HEK293T (cell line): ENCODE measurements around the gene PRKCH.

Experiments used
- CTCF ChIA-PET: fragments of 350-600 bp; formaldehyde crosslinking; extraction: SDS; loops from one replicate; lab custom pipeline; 2021; ENCODE audit warnings: antibody characterized with exemption, inconsistent platforms; lab: Yijun Ruan, JAX
- POLR2A ChIA-PET: fragments of 350-600 bp; formaldehyde crosslinking; extraction: SDS; loops from one replicate; lab custom pipeline; 2020; ENCODE audit warnings: antibody characterized with exemption, inconsistent platforms; lab: Yijun Ruan, JAX
- DNase-seq: peaks from one replicate; pipeline ENCODE4 v3.0.0; 2012; ENCODE audit warnings: mixed read lengths; ENCODE audit errors: extremely low spot score
- ARNT ChIP-seq: fragments of 450-650 bp; IDR thresholded peaks from 2 replicates; pipeline ENCODE4 v1.6.1; 2017; ENCODE audit warnings: mild to moderate bottlenecking
- BHLHE40 ChIP-seq: fragments of 450-650 bp; IDR thresholded peaks from 2 replicates; pipeline ENCODE4 v1.6.1; 2016; ENCODE audit warnings: mild to moderate bottlenecking, moderate library complexity, borderline replicate concordance
- CTBP1 ChIP-seq: fragments of 450-650 bp; IDR thresholded peaks from 2 replicates; pipeline ENCODE4 v1.6.1; 2016; ENCODE audit warnings: borderline replicate concordance
- ELF4 ChIP-seq: fragments of 450-650 bp; IDR thresholded peaks from 2 replicates; pipeline ENCODE4 v1.6.1; 2017; ENCODE audit warnings: antibody characterized with exemption
- FOXA1 ChIP-seq: fragments of 450-650 bp; IDR thresholded peaks from 2 replicates; pipeline ENCODE4 v1.6.1; 2016; ENCODE audit warnings: mild to moderate bottlenecking
- FOXK2 ChIP-seq: fragments of 450-650 bp; IDR thresholded peaks from 2 replicates; pipeline ENCODE4 v1.6.1; 2016; ENCODE audit warnings: mild to moderate bottlenecking
- FOXM1 ChIP-seq: fragments of 450-650 bp; IDR thresholded peaks from 2 replicates; pipeline ENCODE4 v1.6.1; 2017; ENCODE audit warnings: mild to moderate bottlenecking, borderline replicate concordance
- HDGF ChIP-seq: fragments of 450-650 bp; IDR thresholded peaks from 2 replicates; pipeline ENCODE4 v1.6.1; 2017; ENCODE audit warnings: antibody characterized with exemption, borderline replicate concordance
- L3MBTL2 ChIP-seq: fragments of 450-650 bp; conservative IDR thresholded peaks from 2 replicates; pipeline ENCODE4 v1.6.1; 2016; ENCODE audit warnings: mild to moderate bottlenecking
- LEF1 ChIP-seq: fragments of 450-650 bp; IDR thresholded peaks from 2 replicates; pipeline ENCODE4 v1.6.1; 2017; ENCODE audit warnings: mild to moderate bottlenecking, borderline replicate concordance
- NFRKB ChIP-seq: fragments of 450-650 bp; IDR thresholded peaks from 2 replicates; pipeline ENCODE4 v1.6.1; 2016; ENCODE audit warnings: mild to moderate bottlenecking, moderate library complexity
- SP1 ChIP-seq: fragments of 450-650 bp; IDR thresholded peaks from 2 replicates; pipeline ENCODE4 v1.6.1; 2017
- SUZ12 ChIP-seq: fragments of 450-650 bp; IDR thresholded peaks from 2 replicates; pipeline ENCODE4 v1.6.1; 2016; ENCODE audit warnings: mild to moderate bottlenecking
- TARDBP ChIP-seq: fragments of 450-650 bp; IDR thresholded peaks from 2 replicates; pipeline ENCODE4 v1.6.1; 2016
- ZNF384 ChIP-seq: fragments of 450-650 bp; IDR thresholded peaks from 2 replicates; pipeline ENCODE4 v1.6.1; 2016
- TF ChIP-seq, protein P1 (sequence below): fragments of 450-650 bp; IDR thresholded peaks from 2 replicates; pipeline ENCODE4 v1.6.1; 2016

PRKCH gene

DNA sequence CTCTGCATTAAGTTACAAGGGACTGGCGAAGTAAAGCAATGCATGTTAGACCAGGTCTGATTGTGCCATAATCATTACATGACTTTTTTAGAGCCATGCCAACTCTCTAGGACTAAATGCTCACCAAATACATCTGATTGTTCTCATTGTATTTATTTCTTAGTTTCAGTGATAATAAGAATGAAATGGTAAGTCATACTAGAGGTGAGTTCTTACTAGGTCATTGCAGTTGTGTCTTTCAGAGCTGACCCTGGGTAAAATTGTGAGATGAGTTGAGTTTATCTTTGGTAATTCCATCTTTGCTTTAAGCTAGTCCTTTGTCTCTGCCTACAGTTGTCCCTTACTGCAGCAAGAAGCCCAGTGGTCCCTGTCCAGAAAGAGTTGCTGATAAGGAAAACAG lies 73.2 kb downstream of the PRKCH start:
- no peak for TF ChIP-seq HDGF
- TF ChIP-seq ELF4: no peak
- no peak for TF ChIP-seq SP1
- no peak for TF ChIP-seq CTBP1
- no peak for TF ChIP-seq BHLHE40
- no peak for TF ChIP-seq LEF1
- no peak for TF ChIP-seq ARNT
- TF ChIP-seq, protein P1, sequence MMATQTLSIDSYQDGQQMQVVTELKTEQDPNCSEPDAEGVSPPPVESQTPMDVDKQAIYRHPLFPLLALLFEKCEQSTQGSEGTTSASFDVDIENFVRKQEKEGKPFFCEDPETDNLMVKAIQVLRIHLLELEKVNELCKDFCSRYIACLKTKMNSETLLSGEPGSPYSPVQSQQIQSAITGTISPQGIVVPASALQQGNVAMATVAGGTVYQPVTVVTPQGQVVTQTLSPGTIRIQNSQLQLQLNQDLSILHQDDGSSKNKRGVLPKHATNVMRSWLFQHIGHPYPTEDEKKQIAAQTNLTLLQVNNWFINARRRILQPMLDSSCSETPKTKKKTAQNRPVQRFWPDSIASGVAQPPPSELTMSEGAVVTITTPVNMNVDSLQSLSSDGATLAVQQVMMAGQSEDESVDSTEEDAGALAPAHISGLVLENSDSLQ: no peak
- TF ChIP-seq FOXK2: no peak
- TF ChIP-seq SUZ12: no peak
- TF ChIP-seq FOXM1: no peak
- TF ChIP-seq NFRKB: no peak
- no peak for TF ChIP-seq TARDBP
- POLR2A ChIA-PET: no interaction called here
- DNase-seq: no peak
- CTCF ChIA-PET: interaction anchor here (0.7 kb wide), 1 partner anchor 689 kb away, joined by 3 read pairs; no protein-coding TSS in a partner anchor

GRCh38 chr14:61395115-61395725 lies 73.8 kb downstream of the PRKCH start:
- CTCF ChIA-PET: interaction anchor here (0.6 to 0.7 kb wide), 2 partner anchors 56 to 690 kb away, joined by 3 to 6 read pairs; no protein-coding TSS in a partner anchor
- TF ChIP-seq CTBP1 (no peak), NFRKB (no peak), SP1 (no peak), ZNF384 (no peak), SUZ12 (no peak), FOXA1 (no peak), ARNT (no peak), HDGF (no peak), ELF4 (no peak), TARDBP (no peak), BHLHE40 (no peak), L3MBTL2 (no peak), FOXK2 (no peak), FOXM1 (no peak), LEF1 (no peak)
- TF ChIP-seq, protein P1: no peak
- POLR2A ChIA-PET: no interaction called here
- no peak for DNase-seq

DNA sequence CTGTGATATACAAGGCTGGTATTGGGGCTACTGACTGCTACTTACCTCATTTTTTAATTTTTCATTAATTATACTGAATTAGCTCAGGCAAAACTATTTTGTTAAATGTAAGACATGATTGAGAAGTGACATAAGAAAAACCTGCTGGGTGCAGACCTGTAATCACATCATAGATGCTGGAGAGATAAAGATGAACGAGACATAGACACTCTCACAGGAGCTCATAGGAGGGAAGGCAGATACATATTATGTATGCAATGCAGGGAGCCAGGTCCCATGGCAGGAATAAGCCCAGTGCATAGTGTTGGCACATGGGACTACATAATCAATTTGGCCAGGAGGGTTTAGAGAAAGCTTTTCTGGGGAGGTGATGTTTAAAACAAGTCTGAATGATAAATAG lies 74.9 kb downstream of the PRKCH start:
- TF ChIP-seq FOXA1 (no peak), ARNT (no peak), NFRKB (no peak)
- DNase-seq: no peak
- CTCF ChIA-PET: interaction anchor here (0.7 kb wide), 1 partner anchor 98 kb away, joined by 3 read pairs; no protein-coding TSS in a partner anchor
- POLR2A ChIA-PET: no interaction called here

DNA sequence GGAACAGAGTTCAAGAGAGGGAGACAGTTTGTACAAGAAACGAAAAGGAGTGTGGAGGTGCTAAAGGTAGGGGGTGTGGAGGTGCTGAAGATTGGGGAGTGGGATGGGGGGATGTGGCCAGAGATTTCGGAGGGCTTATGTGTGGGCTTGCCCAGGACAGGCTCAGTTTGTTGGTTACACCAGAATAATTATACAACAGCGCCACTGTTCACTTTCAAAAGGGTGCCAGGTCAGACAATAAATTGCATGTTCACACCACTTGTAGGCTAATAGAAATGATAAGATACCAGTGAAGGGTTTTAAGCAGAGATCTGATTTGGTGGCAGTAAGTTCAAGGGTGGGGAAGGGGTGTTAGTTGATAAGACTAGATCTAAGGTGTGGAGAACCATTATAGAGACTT lies 75.3 kb downstream of the PRKCH start:
- CTCF ChIA-PET: no interaction called here
- no peak for TF ChIP-seq NFRKB
- TF ChIP-seq, protein P1: no peak
- no peak for TF ChIP-seq SP1
- TF ChIP-seq FOXK2: no peak
- TF ChIP-seq BHLHE40: no peak
- no peak for TF ChIP-seq L3MBTL2
- no peak for TF ChIP-seq TARDBP
- no peak for TF ChIP-seq SUZ12
- TF ChIP-seq ELF4: no peak
- no peak for TF ChIP-seq HDGF
- no peak for TF ChIP-seq FOXA1
- TF ChIP-seq ZNF384: no peak
- no peak for TF ChIP-seq ARNT
- no peak for TF ChIP-seq FOXM1
- no peak for TF ChIP-seq CTBP1
- TF ChIP-seq LEF1: no peak
- POLR2A ChIA-PET: no interaction called here
- DNase-seq: no peak

DNA sequence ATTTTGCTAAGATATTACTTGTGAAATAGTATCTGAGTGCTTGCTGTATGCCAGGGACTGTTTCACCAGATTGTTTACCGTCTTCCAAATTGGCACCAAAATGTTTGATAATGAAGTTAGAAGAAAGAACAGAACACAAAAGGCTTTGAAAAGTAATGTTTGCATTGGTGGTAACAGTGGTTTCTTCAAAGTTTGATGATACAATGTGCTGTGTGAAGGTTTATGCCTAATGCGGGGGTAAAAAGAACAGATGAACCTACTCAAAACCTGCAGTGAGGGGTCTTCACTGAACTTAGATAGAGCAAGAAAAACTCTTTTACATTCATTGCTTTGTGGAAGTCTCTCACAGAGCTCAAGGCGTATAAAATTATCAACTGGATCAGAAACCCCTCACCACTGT lies 76.2 kb downstream of the PRKCH start:
- ChIA-PET CTCF (no interaction called here), POLR2A (no interaction called here)
- TF ChIP-seq ELF4 (no peak), ARNT (no peak), LEF1 (no peak), TARDBP (no peak), SP1 (no peak)
- no peak for DNase-seq

DNA sequence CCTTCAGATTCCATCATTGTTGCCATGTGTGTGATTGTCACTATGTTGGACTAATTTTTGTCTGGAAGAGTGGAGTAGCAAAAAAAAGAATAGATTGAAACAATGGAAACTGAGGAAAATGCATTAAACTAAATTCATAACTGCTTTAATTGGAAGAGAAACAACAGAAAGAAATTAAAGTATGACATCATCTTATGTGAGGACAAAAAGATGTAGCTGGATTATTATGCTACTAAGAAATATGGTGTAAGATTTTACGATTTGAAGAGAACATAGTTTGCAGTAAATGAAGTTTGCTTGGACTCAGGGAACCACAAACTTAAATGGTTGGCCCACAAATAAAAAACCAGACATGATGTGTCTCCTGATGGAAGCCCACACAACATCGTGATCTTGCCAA lies 76.8 kb downstream of the PRKCH start:
- TF ChIP-seq ARNT (no peak), FOXK2 (no peak), HDGF (no peak)
- POLR2A ChIA-PET: no interaction called here
- DNase-seq: no peak
- CTCF ChIA-PET: no interaction called here

- TF ChIP-seq FOXA1 (no peak), NFRKB (no peak)
- TF ChIP-seq, protein P1: no peak
- DNase-seq: no peak
- ChIA-PET CTCF (no interaction called here), POLR2A (no interaction called here)
These were observed 78.0 kb downstream of the PRKCH start for GRCh38 chr14:61399365-61399764.
